ENCODE measurements around the gene OSBPL3.

Gene OSBPL3

GRCh38 chr7:24888653-24889052, 91.3 kb downstream of the OSBPL3 start:
- no peak for DNase-seq

- DNase-seq, result no peak
Measured at GRCh38 chr7:24885716-24886115, 94.3 kb downstream of the OSBPL3 start.

- no peak for DNase-seq
Measured at GRCh38 chr7:24885305-24885704, 94.7 kb downstream of the OSBPL3 start.

- DNase-seq, result no peak
Measured at GRCh38 chr7:24884401-24884800, 95.6 kb downstream of the OSBPL3 start.

GRCh38 chr7:24883622-24884013, 96.4 kb downstream of the OSBPL3 start:
- DNase-seq, result no peak

- no peak for DNase-seq
Measured at GRCh38 chr7:24882989-24883621, 96.9 kb downstream of the OSBPL3 start.

- no peak for DNase-seq
Measured at GRCh38 chr7:24881623-24882022, 98.4 kb downstream of the OSBPL3 start.

GRCh38 chr7:24880886-24881285, 99.1 kb downstream of the OSBPL3 start:
- no peak for DNase-seq

GRCh38 chr7:24879291-24879690, 100.7 kb downstream of the OSBPL3 start:
- no peak for DNase-seq

- DNase-seq, result no peak
Measured at GRCh38 chr7:24877790-24878311, 102.1 kb downstream of the OSBPL3 start.

GRCh38 chr7:24874791-24875190, 105.2 kb downstream of the OSBPL3 start:
- DNase-seq, result no peak

GRCh38 chr7:24873944-24874343, 106.0 kb downstream of the OSBPL3 start:
- no peak for DNase-seq

GRCh38 chr7:24871770-24872169, 108.2 kb downstream of the OSBPL3 start:
- DNase-seq, result no peak

GRCh38 chr7:24870766-24871165, 109.2 kb downstream of the OSBPL3 start:
- DNase-seq, result no peak

GRCh38 chr7:24869572-24869971, 110.4 kb downstream of the OSBPL3 start:
- DNase-seq, result no peak

- no peak for DNase-seq
Measured at GRCh38 chr7:24868741-24869140, 111.2 kb downstream of the OSBPL3 start.

GRCh38 chr7:24866004-24866615, 113.9 kb downstream of the OSBPL3 start:
- no peak for DNase-seq

GRCh38 chr7:24864214-24864817, 115.7 kb downstream of the OSBPL3 start:
- DNase-seq, result no peak

GRCh38 chr7:24863626-24864025, 116.4 kb downstream of the OSBPL3 start:
- DNase-seq, result no peak

GRCh38 chr7:24862461-24862860, 117.5 kb downstream of the OSBPL3 start:
- DNase-seq, result no peak

GRCh38 chr7:24861336-24861735, 118.6 kb downstream of the OSBPL3 start:
- no peak for DNase-seq

GRCh38 chr7:24860611-24861010, 119.4 kb downstream of the OSBPL3 start:
- no peak for DNase-seq

GRCh38 chr7:24858108-24858977, 121.6 kb downstream of the OSBPL3 start:
- DNase-seq, result no peak
